Measurements from ENCODE around the gene MCC.

MCC gene

DNA sequence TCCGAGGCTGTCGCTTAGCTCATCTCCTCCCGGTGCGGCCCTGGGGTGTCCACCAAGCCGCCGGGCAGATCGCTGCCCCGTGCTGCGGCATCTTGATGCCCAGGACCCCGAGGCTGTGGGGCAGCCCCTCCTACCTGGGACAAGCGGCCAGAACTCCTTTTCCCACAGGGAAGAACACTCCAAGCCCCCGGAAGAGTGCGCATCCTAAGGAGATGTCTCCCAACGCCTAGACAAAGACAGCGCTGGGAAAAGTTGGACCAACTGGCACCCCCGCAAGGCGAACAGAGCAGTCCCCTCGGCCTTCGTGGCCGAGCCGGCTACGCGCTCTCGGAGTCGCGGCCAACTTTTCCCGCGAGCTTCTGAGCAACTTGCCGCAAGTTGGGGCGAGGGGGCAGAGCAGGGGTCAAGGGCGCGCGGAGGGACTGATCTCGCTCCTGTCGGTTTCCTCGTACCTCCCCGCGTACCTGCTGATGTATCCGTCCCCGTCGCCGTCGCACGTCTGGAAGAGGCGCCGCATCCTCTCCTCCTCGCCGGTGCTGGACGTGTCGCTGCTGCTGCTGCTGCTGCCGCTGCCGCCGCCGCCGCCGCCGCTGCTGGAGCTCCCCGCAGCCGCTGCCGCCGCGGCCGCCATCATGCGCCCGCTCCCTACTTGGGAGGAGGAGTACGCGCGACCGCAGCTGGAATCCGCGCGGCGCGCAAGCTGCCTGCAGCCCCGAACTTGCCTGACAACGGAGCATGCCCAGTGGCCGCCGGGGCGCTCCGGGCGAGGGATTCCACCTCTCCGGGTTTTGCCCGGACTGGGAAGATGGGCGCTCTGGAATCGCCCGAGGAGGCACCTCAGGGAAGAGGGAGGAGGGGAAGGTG is at the start of gene MCC:
TSS of gene MCC (minus strand) at position 673 of the 864 bp plus-strand sequence.
- DNase-seq = peak; percentile 36

DNA sequence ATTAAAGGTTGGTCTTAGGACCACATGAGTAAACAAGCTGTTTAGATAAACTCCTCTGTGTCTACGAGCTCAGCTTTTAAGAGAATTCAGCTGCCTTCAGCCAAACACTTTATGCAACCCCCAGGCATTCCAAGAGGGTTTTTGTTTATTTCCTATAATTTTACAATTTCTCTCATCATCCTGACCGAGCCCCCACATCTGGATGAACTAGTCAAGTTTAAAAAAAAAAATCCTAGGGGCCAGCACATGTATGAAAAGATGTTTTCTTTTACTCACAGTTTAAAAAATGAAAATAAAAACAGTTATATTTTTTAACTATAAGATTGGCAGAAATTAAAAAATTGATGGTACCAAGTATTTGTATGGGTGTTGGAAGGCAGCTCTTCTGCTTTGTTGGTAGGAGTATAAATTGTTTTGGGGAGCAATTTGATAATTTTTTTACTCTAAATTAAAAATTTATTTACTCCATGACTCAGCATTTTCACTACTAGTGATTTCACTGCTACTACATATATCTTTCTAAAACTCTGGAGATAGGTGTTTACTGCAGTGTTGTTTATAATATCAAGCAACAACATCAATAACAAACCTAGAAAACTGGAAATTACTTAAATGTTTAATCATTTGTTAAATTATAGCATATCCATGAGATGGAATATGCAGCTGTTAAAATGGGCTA is 43.4 kb upstream of the MCC start:
- DNase-seq = no peak

DNA sequence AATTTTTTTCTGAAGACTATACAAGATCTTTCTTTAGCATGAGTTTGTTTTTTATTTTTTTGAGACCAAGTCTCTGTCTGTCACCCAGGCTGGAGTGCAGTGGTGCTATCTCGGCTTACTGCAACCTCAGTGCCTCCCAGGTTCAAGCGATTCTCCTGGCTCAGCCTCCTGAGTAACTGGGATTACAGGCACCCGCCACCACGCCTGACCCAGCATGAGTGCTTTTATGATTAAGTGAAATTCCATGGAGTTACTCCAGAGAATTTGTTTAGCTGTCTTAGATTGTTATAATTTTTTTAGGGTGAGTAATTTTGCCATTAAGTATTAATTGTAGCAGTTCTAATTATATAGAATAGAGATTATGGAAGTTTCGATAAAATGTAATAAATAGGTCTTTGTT is 39.5 kb upstream of the MCC start:
- no peak for DNase-seq

DNA sequence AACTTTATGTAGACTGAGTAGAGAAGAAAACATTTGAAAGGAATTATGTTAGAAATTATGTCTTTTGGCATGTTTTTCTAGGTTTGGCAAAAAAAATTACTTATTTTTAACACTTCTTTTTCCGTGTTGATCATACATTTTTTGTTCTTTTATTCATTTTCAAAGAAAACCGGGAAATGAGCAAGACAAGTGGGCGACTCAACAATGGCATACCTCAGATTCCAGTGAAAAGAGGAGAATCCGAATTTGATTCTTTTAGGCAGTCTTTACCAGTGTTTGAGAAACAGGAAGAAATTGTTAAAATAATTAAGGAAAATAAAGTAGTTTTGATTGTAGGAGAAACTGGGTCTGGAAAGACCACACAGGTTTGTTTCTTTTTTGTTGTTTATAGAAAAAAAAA is 38.2 kb upstream of the MCC start:
- DNase-seq = no peak

DNA sequence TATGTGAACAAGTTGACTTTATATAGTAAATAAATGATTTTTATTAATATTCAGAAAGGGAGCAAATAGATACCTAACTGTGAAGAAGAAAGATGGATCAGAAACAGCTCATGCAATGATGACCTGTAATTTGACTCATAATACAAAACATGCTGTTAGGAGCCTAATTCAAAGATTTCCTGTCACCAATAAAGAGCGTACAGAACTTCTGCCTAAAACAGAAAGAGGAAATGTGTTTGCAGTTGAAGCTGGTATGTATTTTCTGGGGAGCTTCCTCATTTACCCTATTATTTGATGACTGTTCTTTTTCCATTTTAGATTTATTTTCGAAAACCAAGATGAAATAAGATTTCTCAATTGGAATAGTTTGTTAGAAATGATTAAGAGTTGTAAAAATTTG is 36.7 kb upstream of the MCC start:
- DNase-seq = peak; percentile 70

DNA sequence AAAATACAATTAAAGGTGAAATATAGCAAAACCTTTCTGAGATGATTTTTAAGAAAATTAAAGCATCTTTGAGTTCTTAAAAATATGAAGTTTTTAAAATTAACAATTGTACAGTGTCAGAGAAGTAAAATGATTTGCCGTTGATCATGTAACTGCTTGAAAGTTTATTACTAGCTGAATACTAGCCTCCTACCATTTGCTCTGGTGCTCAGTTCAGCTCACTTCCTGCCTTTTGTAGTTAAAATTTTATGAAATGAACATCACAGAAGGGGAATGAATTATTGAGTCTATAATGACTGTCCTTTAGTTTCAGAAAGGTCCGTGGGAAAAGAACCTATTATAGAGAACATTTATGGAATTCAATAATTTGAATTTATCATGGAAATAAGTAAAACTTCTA is 34.9 kb upstream of the MCC start:
- DNase-seq = no peak

DNA sequence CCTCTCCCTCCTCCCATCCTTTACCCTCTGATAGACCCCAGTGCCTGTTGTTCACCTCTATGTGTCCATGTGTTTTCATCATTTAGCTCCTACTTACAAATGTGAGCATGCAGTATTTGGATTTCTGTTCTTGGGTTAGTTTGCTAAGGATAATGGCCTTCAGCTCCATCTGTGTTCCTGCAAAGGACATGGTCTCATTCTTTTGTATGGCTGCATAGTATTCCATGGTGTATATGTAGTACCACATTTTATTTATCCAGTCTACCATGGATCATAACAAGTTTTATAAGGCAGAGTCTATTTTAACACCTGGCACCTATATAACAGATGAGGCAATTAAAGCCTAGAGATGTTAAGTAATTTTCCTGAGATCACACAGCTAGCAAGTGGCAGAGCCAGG is 32.6 kb upstream of the MCC start:
- DNase-seq = no peak

DNA sequence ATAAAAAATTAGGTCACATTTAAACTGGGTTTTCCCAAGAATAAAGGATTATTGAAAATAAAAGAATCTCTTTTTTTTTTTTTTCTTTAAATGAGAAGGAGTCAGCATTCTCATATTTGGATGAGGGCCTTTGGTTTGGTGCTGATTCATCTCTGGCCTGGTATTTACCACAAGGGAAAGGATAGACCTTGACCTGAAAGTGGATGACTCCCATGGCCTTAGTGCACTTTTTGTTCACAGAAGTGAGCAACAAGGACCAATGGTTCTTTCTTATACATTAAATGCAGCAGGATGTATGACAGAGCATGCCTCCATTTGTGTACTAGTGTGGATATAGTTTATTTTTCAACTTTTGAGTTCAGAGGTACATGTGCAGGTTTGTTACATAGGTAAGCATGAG is 32.2 kb upstream of the MCC start:
- no peak for DNase-seq

DNA sequence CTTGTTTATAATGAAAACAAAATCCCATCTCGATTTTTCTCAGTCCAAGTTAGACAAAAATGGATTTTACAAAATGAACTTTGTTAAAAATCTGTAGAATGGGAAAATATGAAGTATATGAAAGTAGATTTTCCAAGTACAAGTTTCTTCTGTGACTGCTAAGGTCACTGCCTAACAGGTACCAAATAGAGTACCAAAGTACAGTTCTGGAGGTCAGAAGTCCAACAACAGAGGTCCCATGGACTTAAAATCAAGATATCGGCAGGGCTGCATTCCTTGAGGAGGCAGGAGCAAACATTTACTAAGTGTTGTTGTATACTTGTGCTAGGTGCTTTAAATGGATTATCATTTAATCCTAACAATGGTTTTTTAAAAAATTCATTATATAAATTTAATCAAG is 31.2 kb upstream of the MCC start:
- no peak for DNase-seq

DNA sequence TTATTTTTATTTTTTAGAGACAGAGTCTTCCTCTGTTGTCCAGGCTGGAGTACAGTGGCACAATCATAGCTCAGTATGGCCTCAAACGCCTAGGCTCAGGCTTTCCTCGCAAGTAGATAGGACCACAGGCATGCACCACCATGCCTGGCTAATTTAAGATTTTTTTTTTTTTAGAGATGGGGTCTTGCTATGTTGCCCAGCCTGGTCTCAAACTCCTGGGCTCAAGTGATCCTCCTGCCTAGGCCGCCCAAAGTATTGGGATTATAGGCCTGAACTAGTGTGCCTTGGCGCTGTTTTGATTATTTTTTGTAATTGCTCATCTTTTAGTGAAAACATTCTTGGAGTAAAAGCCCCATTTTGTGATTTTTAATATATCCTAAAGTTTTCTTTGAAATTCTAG is 30.6 kb upstream of the MCC start:
- no peak for DNase-seq

DNA sequence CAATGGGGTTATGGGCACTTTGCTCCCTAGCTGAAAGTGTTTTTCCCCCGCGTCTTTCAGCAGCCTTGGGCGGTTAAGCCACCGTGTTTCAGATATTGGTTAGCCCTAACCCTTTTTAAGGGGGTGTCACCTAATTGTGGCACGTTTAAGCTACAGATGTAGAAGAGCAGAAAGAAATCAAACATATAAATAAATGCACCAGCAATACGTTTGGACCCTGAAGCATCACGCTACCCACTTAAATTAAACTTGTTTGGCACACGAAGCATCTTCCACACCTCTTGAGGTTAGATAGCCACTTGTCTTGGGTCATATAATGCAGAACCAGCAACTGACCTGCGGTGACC is 26.0 kb upstream of the MCC start:
- DNase-seq = no peak

DNA sequence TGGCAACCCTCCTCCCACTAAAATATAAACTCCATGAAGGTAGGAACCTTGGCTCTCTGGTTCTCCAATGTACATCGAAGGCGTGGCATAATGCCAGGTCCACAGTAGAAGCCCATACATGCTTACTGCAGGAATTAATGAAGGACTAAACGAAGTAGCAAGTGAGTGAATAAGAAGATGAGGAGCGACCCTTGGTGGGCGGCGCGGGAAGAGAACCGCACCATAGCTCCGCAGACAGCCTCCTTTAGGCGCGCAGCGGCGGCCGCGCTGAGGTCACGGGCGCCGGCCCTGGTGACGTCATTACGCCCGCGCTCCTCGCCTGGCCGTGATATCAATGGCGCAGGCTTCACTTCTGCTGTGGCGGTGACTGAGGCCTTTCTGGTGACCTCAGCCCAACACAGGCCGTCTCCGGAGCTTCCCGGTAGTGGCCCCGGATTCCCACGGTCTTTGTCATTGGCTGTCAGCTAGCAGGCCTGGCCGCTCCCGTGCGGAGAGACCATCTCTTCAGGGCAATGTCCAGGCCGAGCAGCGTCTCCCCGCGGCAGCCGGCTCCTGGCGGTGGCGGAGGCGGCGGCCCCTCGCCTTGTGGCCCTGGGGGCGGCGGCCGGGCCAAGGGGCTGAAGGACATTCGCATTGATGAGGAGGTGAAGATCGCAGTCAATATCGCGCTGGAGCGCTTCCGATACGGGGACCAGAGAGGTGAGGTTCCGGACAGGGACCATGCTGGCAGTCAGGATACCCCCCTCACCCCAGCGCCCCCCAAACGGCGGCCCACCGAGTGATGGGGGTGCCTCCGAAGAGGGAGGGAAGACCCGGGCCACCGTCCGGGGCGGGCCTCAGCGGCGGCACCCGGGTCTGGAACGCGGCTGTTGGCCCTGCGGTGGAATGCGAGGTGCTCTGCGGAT is 25.4 kb upstream of the MCC start, which contains the start of gene YTHDC2:
TSS of gene YTHDC2 (plus strand) at position 311 of the 905 bp plus-strand sequence. CDS start at position 513, 202 bp downstream.
- peak; percentile 94 for DNase-seq

DNA sequence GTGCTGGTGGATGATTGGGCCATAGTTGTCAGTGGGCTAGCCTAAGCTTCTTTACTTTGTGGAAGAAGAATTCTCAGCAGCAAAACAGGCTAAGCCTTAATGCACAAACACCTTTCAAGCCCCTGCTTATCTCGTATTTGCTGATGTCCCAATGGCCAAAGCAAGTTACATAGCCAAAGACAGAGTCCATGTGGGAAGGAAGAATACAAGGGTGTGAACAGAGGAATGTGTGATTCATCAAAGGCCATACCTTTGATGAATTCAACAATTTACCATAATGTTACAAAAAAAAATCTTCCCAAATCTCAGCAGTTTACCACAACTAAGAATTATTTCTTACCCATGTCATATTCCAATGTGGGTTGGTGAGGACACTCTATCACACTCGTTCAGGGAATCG is 24.1 kb upstream of the MCC start:
- no peak for DNase-seq

DNA sequence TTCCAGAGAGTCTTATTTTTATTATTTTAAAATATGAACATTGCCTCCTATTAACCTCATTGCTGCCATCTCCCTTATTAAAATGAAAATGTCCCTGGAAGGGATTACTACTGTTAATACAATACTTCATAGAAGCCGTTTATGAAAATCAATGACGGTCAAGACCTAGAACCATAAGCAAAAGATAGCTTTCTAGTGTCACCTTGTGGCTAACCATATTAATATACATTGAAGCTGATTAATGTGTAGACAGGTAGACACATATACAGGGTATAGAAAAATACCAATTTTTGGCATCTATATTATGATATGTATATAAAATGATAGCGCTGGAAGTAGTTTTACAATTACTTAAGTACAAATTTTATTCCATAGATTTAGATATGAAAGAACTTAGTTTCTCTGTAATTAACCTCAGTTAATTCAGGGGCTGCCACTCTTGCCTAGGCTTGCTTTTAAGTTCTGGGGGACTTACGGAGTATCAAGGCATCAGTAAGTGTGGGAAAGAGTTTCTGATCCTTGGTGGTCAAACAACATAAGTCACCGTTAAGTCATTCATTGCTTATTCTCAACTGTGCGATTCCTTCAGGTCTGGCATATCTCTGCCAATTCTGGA is 22.7 kb upstream of the MCC start:
- peak; percentile 70 for DNase-seq

DNA sequence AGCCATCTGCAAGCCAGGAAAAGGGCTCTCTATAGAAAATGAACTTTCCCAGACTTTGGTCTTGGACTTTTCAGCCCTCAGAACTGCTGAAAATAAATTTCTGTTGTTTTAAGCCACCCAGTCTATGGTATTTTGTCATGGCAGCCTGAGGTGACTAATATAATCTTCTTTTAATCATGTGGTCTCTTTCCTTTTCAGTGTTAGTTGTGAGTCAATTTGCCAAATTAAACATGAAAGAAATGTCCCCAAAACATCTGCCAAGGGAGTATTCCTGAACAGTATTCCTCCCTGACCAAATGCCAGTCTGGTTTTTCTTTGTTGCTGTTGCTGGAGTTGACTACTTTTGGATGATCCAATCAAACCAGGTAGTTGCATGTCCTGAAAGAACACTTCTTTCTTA is 20.5 kb upstream of the MCC start:
- DNase-seq = no peak

DNA sequence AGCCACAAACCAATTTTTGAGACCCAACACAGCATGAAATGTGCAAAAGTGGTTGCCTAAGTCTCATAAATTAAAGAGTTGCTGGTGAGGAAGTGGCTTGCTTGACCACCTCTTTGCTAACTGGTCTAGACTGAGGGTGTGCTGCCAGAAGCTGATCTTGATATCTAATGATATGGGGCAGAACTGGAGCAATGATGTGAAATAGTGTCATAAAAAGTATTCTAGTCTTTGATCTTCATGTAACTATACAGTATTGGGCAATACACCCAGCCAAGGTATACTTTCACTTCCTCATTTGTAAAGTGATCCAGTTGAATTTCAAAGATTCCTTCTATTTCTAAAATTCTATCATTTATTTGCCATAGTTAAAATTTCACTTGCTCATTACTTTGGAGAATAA is 19.3 kb upstream of the MCC start:
- DNase-seq = peak; percentile 68

DNA sequence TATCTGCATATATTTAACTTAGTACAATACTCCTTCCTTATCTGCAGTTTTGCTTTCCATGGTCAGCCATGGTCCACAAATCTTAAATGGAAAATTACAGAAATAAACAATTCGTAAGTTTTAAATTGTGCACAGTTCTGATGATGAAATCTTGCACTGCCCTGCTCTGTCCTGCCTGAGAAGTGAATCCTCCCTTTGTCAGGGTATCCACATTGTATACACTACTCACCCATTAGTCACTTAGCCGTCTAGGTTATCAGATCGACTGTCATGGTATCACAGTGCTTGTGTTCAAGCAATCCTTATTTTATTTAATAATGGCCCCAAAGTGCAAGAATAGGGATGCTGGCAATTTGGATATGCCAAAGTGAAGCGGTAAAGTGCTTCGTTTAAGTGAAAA is 16.9 kb upstream of the MCC start:
- no peak for DNase-seq

DNA sequence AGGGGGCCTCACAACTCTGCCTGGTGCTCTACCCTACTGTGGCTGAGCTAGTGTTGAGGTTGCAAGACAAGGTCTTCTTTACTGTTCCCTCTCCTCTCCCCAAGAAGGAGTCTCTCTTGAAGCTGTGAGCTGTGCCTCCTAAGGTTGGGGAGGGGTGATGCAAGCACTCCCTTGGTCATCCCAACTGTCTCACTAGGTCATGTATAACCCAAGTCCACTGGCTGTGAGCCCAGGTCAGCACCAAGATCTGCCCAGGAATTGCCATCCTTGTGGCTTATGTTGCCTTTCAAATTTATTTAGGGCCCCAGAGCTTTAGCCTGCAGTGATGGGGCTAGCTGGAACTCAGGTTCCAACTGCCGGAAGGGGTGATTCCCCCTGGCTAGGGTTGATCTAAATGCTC is 14.9 kb upstream of the MCC start:
- no peak for DNase-seq

DNA sequence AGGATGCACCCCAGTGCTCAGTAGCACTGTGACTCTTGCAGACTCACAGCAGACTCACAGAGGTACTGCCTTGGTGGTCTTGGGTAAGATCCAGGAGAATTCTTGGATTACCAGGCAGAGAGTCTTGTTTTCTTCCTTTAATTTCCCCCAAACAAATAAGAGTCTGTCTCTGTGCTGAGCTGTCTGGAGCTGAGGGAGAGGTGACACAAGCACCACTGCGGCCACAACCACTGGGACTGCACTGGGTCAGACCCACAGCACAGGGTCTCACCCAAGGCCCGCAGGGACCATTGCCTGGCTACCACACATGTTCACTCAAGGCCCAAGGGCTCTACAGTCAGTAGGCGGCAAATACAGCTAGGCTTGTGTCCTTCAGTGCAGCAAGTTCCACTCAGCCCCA is 13.8 kb upstream of the MCC start:
- no peak for DNase-seq

DNA sequence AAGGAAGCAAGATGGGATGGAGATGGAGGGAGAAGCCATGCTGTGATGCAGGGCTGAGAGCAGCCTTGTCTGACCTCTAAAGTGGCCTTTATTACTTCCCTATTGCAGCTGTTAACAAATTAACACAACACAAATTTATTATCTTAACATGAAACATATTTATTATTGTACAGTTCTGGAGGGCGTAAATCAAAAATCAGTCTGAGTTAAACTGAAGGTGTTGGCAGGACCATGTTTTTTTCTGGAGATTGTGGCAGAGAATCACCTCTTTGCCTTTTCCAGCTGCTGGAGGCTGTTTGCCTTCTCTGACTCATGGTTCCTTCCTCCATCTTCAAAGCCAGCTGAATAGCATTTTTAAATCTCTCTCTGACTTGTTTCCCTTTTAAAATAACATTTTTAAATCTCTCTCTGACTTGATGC is 7.2 kb upstream of the MCC start:
- DNase-seq = no peak

DNA sequence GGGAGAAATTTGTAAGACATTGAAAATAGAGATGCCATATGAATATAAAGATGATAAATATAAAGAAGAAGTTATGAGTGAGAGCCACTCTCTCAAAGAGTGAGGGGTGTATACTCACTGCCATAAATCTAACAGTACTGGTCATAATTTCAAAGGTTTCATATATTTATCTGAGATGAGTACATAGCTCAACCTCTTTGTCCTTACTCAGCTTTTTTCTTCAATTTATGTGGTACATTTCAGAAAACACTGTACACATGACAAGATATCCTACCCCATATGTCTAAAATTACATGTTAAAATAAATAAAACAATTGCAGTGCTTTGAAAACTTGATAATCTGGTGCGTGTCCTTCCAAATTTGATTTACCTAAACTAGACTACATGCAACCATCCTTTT is 5.2 kb upstream of the MCC start:
- DNase-seq = no peak

DNA sequence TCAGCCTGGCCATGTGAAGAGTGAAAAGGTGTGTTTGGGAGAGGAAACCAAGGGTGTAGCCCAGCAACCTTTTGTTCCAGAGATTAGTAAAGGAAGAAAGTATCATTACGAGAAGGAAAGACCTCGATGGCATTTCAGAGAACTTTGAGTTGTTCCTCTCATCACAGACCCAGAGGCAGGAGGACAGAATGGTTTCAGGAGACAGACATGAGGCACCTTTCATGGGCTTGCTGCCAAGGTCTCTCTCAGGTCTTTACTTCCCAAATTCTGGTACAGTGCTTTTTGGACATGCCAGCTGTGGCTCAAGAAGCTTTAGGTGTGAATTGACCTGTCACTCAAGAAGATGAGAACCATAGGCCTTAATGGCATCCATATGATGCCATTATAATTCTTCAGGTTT is 2.8 kb upstream of the MCC start:
- no peak for DNase-seq

DNA sequence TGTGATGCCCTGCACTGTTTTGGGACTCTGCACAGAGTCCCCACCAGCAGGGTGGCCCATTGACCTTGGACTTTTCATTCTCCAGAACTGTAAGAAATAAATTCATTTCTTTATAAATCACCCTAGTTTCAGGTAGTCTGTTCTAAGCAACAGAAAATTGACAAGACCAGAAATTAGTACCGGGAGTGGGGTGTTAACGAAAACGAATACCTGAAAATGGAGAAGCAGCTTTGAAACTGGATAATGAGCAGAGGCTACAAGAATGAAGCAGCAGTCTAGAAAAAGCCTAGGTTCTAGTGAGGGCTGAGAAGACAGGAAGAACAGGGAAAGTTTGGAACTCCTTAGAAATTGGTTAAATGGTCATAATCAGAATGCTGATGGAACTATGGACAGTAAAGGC is 2.1 kb upstream of the MCC start:
- DNase-seq = no peak
